Stromal cell of bone marrow (primary cell): Measurements from ENCODE around the gene CTDSP2.
"Not testable (repeated sequence)": the region's sequence is repeated elsewhere in the genome, so short reads cannot be mapped to it uniquely, and the experiment has no call there.

ENCODE experiments used
- DNase-seq: peaks from one replicate; pipeline ENCODE4 v3.0.0-alpha.2; 2012; ENCODE audit warnings: low read depth

CTDSP2 gene

GRCh38 chr12:57781244-57781643 is 65.3 kb downstream of the CTDSP2 start:
- no peak for DNase-seq

DNA sequence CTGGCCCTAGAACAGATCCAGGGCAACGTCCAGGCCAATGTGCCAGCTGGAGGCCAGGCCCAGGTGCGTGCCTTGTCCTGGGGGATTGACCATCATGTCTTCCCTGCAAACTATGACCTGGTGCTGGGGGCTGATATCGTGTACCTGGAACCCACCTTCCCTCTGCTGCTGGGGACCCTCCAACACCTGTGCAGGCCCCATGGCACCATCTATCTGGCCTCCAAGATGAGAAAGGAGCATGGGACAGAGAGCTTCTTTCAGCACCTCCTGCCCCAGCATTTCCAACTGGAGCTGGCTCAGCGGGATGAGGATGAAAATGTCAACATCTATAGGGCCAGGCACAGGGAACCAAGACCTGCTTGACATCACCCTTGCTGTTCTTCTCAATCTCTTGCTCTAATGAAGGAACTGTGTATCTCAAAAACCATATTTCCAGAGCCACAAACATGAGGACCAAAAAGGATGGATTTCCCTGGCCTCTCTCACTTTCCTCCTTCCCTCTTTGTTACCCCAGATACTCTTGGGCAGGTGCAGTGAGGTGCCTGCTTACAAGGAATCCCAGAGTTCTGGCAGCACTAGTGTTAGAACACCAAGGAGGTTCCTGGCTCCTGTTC is 66.1 kb downstream of the CTDSP2 start:
- DNase-seq, result no peak

- no peak for DNase-seq
Measured at GRCh38 chr12:57779736-57780135, 66.8 kb downstream of the CTDSP2 start.

DNA sequence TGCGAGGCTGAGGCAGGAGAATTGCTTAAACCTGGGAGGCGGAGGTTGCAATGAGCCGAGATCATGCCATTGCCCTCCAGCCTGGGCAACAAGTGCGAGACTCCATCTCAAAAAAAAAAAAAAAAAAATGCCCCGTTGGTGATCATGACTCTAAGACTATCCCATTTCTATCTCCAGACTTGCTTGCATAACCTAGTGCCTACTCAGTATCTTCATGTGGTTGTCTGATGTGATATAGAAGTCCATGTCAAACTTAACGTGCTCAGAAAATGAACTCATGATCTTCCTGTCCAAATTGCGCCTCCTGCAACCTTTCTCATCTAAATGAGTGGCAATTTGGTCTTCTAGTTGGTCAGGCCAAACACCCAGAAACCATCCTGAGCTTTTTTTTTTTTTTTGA is 68.6 kb downstream of the CTDSP2 start:
- no peak for DNase-seq

GRCh38 chr12:57777367-57777766 is 69.2 kb downstream of the CTDSP2 start:
- no peak for DNase-seq

- no peak for DNase-seq
Measured at GRCh38 chr12:57776247-57776587, 70.3 kb downstream of the CTDSP2 start.

DNA sequence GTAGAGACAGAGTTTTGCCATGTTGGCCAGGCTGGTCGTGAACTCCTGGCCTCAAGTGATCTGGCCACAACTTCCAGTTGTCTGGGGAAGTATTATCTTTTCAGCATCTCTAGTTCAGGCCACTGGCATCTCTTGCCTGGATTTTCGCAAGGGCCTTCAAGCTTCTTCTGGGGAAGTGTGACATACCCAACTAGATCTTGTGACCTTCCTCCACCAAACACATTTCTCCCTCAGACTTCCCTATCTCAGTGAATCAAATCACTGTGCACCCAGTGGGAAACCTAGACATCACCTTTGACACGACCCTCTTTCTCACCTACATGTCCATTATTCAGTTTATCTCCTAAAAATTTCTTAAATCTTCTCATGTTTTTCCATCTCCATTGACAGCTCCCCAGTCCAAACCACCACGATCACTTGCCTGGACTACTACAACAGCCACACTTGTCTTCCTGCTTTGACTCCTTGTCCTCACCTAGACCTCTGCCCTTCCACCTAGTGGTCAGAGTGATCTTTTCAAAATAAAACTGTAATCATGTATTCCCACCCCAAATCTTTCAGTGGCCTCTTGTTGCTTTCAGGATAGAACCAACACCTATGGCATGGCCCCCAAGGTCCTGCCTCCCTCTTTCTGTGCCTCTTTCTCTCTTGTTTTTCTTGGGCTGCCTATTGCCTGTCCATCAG is 70.8 kb downstream of the CTDSP2 start:
- DNase-seq, result no peak

DNA sequence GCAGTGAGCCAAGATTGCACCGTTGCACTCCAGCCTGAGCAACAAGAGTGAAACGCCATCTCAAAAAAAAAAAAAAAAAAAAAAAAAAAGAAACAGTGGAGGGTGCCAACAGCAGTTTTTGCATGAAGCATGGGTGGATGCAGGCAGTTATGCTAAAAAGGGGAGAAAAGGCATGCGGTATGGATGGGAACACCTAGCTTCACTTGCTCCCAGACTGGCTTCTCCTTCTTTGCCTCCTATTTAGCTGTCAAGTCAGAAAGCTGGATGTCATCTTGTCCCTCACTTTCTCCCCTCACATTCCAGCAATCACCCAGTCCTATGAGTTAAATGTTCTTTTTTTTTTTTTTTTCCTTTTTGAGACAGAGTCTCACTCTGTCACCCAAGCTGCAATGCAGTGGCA is 71.5 kb downstream of the CTDSP2 start:
- DNase-seq, result no peak

DNA sequence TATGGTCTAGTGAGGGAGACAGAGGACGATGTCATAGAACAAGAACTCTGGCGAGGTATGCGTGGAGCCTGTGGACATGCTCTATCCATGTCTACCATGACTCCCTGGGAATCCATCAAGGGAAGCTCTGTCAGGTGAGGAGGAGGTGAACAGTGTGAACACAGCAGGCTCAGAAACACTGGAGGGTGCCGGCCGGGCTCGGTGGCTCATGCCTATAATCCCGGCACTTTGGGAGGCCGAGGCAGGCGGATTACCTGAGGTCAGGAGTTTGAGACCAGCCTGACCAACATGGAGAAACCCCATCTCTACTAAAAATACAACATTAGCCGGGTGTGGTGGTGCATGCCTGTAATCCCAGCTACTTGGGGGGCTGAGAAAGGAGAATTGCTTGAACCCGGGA is 71.9 kb downstream of the CTDSP2 start:
- not testable (repeated sequence) for DNase-seq

- DNase-seq, result peak; percentile 26
Measured at GRCh38 chr12:57772429-57773322, 73.9 kb downstream of the CTDSP2 start, which contains the start of gene EEF1AKMT3. Gene EEF1AKMT3, plus strand, starts transcription at chr12:57772614. Its CDS starts 111 bp downstream, at chr12:57772725.

DNA sequence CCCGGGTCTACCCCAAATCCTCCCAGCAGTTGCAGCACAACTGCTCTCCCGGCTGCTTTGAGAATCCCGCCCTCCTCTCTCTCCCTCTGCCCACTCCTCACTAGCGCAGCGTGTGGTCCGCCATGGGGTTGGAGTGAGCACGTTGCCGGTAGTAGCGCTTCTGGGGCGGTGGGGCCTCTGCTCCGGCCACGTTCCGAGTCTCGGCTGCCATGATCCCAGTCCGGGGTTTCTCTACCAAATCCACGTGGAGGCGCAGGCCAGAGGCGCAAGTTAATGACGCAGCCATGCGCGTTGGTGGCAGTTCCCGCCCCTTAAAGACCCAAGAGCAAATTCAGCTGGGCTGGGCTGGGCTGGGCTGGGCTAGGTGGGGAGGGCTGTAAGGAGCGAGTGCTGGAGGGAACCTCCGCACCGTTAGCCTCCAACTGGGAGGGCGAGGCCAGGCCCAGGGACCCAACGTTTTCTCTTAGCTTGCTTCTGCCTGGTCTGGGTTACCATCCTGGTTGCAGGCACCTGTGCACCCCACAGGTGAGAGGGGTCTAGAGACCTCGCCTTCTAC is 74.6 kb downstream of the CTDSP2 start, which contains the start of gene METTL1:
Gene METTL1 (minus strand): TSS at position 233 of the 556 bp plus-strand sequence. CDS start 22 bp downstream, at position 211.
- peak; percentile 95 for DNase-seq

DNA sequence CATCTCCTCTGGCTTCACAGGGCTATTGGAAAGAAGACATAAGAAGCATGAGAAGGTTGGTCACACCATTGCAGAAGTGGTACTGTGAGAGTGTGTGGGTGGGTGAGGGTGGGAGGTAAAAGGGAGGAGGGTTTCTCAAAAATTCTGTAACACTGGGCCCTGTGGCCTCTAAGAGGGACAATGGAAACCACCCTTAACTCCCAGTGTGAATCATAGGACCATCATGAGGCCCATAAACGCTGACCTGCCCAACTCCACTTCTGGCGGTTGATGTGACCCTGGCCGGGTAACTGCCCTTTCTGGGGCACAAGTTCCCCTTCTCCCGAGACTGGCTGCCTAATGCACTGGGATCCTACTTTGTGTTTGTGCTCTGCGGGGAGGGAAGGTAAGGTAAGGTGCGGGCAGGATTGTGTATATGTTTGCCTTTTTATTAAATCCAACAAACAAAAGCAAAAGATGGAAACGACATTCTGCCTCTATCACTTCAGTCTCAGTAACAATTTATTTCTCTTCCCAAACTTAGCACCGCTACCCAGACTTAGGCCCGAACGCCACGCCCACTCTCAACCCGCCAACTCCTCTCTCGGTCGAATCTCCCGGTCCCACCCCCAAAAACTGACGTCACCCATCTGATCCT is 75.2 kb downstream of the CTDSP2 start:
- peak; percentile 85 for DNase-seq

GRCh38 chr12:57770734-57771133 is 75.8 kb downstream of the CTDSP2 start:
- no peak for DNase-seq
